HepG2 (cell line): Measurements from ENCODE around the gene NOP9. TPM values are rescaled to one million over a fixed set of nuclear protein-coding genes. Genes with fewer than 3 reads are reported as not detected.

Experiments
- ARNT2 ChIP-seq: sonication (generic); formaldehyde crosslinking; IDR thresholded peaks from 2 replicates; pipeline ENCODE4 v1.8.0; 2022; ENCODE audit warnings: mild to moderate bottlenecking, low read depth, missing genetic modification reagents, moderate library complexity
- ATF5 ChIP-seq: sonication (generic); formaldehyde crosslinking; IDR thresholded peaks from 2 replicates; pipeline ENCODE4 v1.4.0; 2020; ENCODE audit warnings: mild to moderate bottlenecking, low read depth, missing genetic modification reagents
- CEBPG ChIP-seq: IDR thresholded peaks from 2 replicates; pipeline ENCODE4 v1.6.1; 2016
- FUBP1 ChIP-seq: sonication (generic); formaldehyde crosslinking; IDR thresholded peaks from 2 replicates; pipeline ENCODE4 v1.5.1; 2020; ENCODE audit warnings: missing genetic modification reagents, mild to moderate bottlenecking, borderline replicate concordance
- GPN1 ChIP-seq: sonication (generic); formaldehyde crosslinking; IDR thresholded peaks from 2 replicates; pipeline ENCODE4 v1.5.1; 2020; ENCODE audit warnings: missing genetic modification reagents, borderline replicate concordance
- IRF1 ChIP-seq: sonication (generic); formaldehyde crosslinking; IDR thresholded peaks from 2 replicates; pipeline ENCODE4 v1.4.0; 2020; ENCODE audit warnings: low read depth, mild to moderate bottlenecking, missing genetic modification reagents
- KMT2A ChIP-seq: sonication (generic); formaldehyde crosslinking; IDR thresholded peaks from 2 replicates; pipeline ENCODE4 v1.4.0; 2020; ENCODE audit warnings: missing genetic modification reagents
- MAF1 ChIP-seq: sonication (generic); formaldehyde crosslinking; IDR thresholded peaks from 2 replicates; pipeline ENCODE4 v1.5.0; 2020; ENCODE audit warnings: missing genetic modification reagents, borderline replicate concordance
- MXD3 ChIP-seq: IDR thresholded peaks from 2 replicates; pipeline ENCODE4 v1.6.1; 2016; ENCODE audit warnings: mild to moderate bottlenecking, missing biosample characterization, missing genetic modification reagents
- NFATC3 ChIP-seq: sonication (generic); formaldehyde crosslinking; IDR thresholded peaks from 2 replicates; pipeline ENCODE4 v1.5.1; 2020; ENCODE audit warnings: mild to moderate bottlenecking, missing genetic modification reagents
- NR2F1 ChIP-seq, 2 experiments: fragments of 450-650 bp in 1 of 2; formaldehyde crosslinking in 1 of 2; IDR thresholded peaks; 2 replicates each; pipeline versions ENCODE4 v1.5.0 to v1.6.1; 2016 to 2020; ENCODE audit warnings: mild to moderate bottlenecking in 1 of 2, missing compliant biosample characterization in 1 of 2, missing genetic modification reagents in 1 of 2, moderate library complexity in 1 of 2
- RAD51 ChIP-seq: fragments of 450-650 bp; IDR thresholded peaks from 2 replicates; pipeline ENCODE4 v1.6.1; 2016; ENCODE audit warnings: borderline replicate concordance
- SAP130 ChIP-seq: IDR thresholded peaks from 2 replicates; pipeline ENCODE4 v1.6.1; 2016; ENCODE audit warnings: low read depth
- TAF15 ChIP-seq: fragments of 200-400 bp; formaldehyde crosslinking; IDR thresholded peaks from one replicate; pipeline ENCODE4 v1.6.1; 2018; ENCODE audit warnings: mild to moderate bottlenecking, low read depth, low read length; ENCODE audit not compliant: poor library complexity, severe bottlenecking
- TP53 ChIP-seq: sonication (generic); formaldehyde crosslinking; conservative IDR thresholded peaks from 2 replicates; pipeline ENCODE4 v1.4.0; 2020; ENCODE audit warnings: missing genetic modification reagents
- ZBTB33 ChIP-seq: sonication (generic); formaldehyde crosslinking; IDR thresholded peaks from 2 replicates; pipeline ENCODE4 v1.4.0; 2020; ENCODE audit warnings: missing genetic modification reagents
- ZNF382 ChIP-seq: sonication (generic); formaldehyde crosslinking; IDR thresholded peaks from 2 replicates; pipeline ENCODE4 v1.5.0; 2020; ENCODE audit warnings: missing genetic modification reagents, mild to moderate bottlenecking, borderline replicate concordance
- ZNF44 ChIP-seq: sonication (generic); formaldehyde crosslinking; IDR thresholded peaks from 2 replicates; pipeline ENCODE4 v1.5.1; 2020; ENCODE audit warnings: mild to moderate bottlenecking, missing genetic modification reagents
- ZNF501 ChIP-seq: sonication (generic); formaldehyde crosslinking; IDR thresholded peaks from 2 replicates; pipeline ENCODE4 v1.5.1; 2020; ENCODE audit warnings: mild to moderate bottlenecking, moderate library complexity, missing genetic modification reagents
- ZNF563 ChIP-seq: sonication (generic); formaldehyde crosslinking; IDR thresholded peaks from 2 replicates; pipeline ENCODE4 v1.8.0; 2022; ENCODE audit warnings: mild to moderate bottlenecking, moderate library complexity, missing genetic modification reagents
- ZNF737 ChIP-seq: sonication (generic); formaldehyde crosslinking; IDR thresholded peaks from 2 replicates; pipeline ENCODE4 v1.5.0; 2020; ENCODE audit warnings: missing genetic modification reagents, mild to moderate bottlenecking, borderline replicate concordance
- polyA plus RNA-seq, 8 experiments: library from polyadenylated mRNA; depleted of rRNA in 3 of 8; stranded (reverse) in 7 of 8; unstranded in 1 of 8; fragments of >200 nt; fragmentation: Illumina TruSeq in 4 of 8; extraction: Trizol in 4 of 8; gene quantifications; 2 replicates each; pipeline versions ENCODE4 v1.2.1 to v1.2.3, GENCODE V29; 2011 to 2016; ENCODE audit warnings: low read depth in 4 of 8, missing spikeins in 1 of 8, mixed read lengths in 1 of 8; ENCODE audit not compliant: insufficient read depth in 1 of 8
- total RNA-seq, 5 experiments: library from RNA; depleted of rRNA; stranded (reverse); fragments of >200 nt; fragmentation: Illumina TruSeq; extraction: Trizol; gene quantifications; 2 replicates each; pipeline ENCODE4 v1.2.3, GENCODE V29; 2016; ENCODE audit warnings: low read depth in 1 of 5

NOP9 gene
- total and polyA plus RNA-seq, 2 of the 13 experiments (the other 11 are each of a cell fraction or from before 2014, with no cell fraction given): 24.5 to 61.6 TPM

GRCh38 chr14:24296341-24297157, 3.1 kb upstream of the NOP9 start (continued):
- 0 out of 2 replicates have a peak, but pooled peaks have one; percentile 55 for TF ChIP-seq MXD3 (CRISPR knock-in tag)
- TF ChIP-seq ARNT2: 0 out of 2 replicates have a peak, but pooled peaks have one; percentile 29
- TF ChIP-seq TAF15: no peak
- peak; percentile 60 for TF ChIP-seq CEBPG
- TF ChIP-seq ZNF501 (CRISPR knock-in tag): peak; percentile 80
- TF ChIP-seq ATF5 (CRISPR knock-in tag): no peak
- TF ChIP-seq GPN1: no peak
- peak; percentile 67 for TF ChIP-seq SAP130 (CRISPR knock-in tag)
- TF ChIP-seq NFATC3: 0 out of 2 replicates have a peak, but pooled peaks have one; percentile 38
- TF ChIP-seq ZNF737: peak; percentile 64; the same call in 1 of the 2 replicates
- no peak for TF ChIP-seq ZNF382
- TF ChIP-seq TP53 (CRISPR knock-in tag): no peak
- TF ChIP-seq ZNF563: no peak
- no peak for TF ChIP-seq MAF1 (CRISPR knock-in tag)
- 0 out of 4 replicates have a peak, but pooled peaks of 1 of the 2 experiments have one; percentile 9 for TF ChIP-seq NR2F1 (CRISPR knock-in tag; IDR thresholded peaks at IDR 0.05)
- peak; percentile 77; the same call in 1 of the 2 replicates for TF ChIP-seq ZNF44 (CRISPR knock-in tag)
- 0 out of 2 replicates have a peak, but pooled peaks have one; percentile 84 for TF ChIP-seq FUBP1
- TF ChIP-seq IRF1 (CRISPR knock-in tag): no peak; the same call in 1 of the 2 replicates
- TF ChIP-seq RAD51: no peak
- no peak for TF ChIP-seq ZBTB33 (CRISPR knock-in tag)
- TF ChIP-seq KMT2A (CRISPR knock-in tag): no peak; the same call in 1 of the 2 replicates
